GM12878 (cell line): ENCODE data around the gene DDO. TPM values are rescaled to one million over a fixed set of nuclear protein-coding genes. Genes with fewer than 3 reads are reported as not detected.

Source experiments
- E2F4 ChIP-seq: IDR thresholded peaks from 2 replicates; pipeline ENCODE4 v1.6.1; 2012; ENCODE audit warnings: low read depth, low read length, improper control_type of control experiment
- IRF5 ChIP-seq: fragments of 450-650 bp; IDR thresholded peaks from 2 replicates; pipeline ENCODE4 v1.6.1; 2017; ENCODE audit warnings: borderline replicate concordance
- SKIL ChIP-seq: fragments of 450-650 bp; IDR thresholded peaks from 2 replicates; pipeline ENCODE4 v1.6.1; 2017; ENCODE audit warnings: mild to moderate bottlenecking, low read depth, inconsistent platforms; ENCODE audit not compliant: poor library complexity, severe bottlenecking
- ZNF687 ChIP-seq: fragments of 450-650 bp; IDR thresholded peaks from 2 replicates; pipeline ENCODE4 v1.6.1; 2017; ENCODE audit warnings: mild to moderate bottlenecking, moderate library complexity
- polyA plus RNA-seq, 11 experiments: library from polyadenylated mRNA; depleted of rRNA in 4 of 11; unstranded in 6 of 11; stranded (reverse) in 5 of 11; fragments of >200 nt; fragmentation: Nextera tagmentation in 4 of 11; fragmentation: Illumina TruSeq in 1 of 11; extraction: Ambion mirVana in 4 of 11; extraction: Trizol in 1 of 11; gene quantifications; 1 replicate in 1 of 11; 2 replicates in 10 of 11; pipeline versions ENCODE4 v1.2.1 to v1.2.3, GENCODE V29; 2011 to 2016; ENCODE audit warnings: inconsistent platforms in 2 of 11, missing spikeins in 2 of 11, low read depth in 1 of 11
- total RNA-seq, 4 experiments: library from RNA; depleted of rRNA in 3 of 4; stranded (reverse); fragments of >200 nt in 3 of 4; fragmentation: Illumina TruSeq in 1 of 4; extraction: Trizol in 1 of 4; gene quantifications; 2 replicates each; pipeline versions ENCODE4 v1.2.1 to v1.2.3, GENCODE V29; 2013 to 2021

Gene DDO
- total and polyA plus RNA-seq, 10 of the 15 experiments (the other 5 are each of a cell fraction or from before 2014, with no cell fraction given), result 0.04 to 0.14 (median 0.09) TPM; not detected in 6

- TF ChIP-seq SKIL (no peak), ZNF687 (no peak), IRF5 (no peak), E2F4 (no peak)
These were observed 43.8 kb upstream of the DDO start (continued) for GRCh38 chr6:110459137-110459536.
